CD4-positive, alpha-beta T cell treated with Interleukin-15 for 4 hours (primary cell): ENCODE measurements around the gene GPR156.
"Not testable (repeated sequence)": the region's sequence is repeated elsewhere in the genome, so short reads cannot be mapped to it uniquely, and the experiment has no call there.

Experiments used
- DNase-seq: peaks from one replicate; pipeline ENCODE4 v3.0.0-alpha.2; 2020; ENCODE audit warnings: low spot score

The GPR156 gene

DNA sequence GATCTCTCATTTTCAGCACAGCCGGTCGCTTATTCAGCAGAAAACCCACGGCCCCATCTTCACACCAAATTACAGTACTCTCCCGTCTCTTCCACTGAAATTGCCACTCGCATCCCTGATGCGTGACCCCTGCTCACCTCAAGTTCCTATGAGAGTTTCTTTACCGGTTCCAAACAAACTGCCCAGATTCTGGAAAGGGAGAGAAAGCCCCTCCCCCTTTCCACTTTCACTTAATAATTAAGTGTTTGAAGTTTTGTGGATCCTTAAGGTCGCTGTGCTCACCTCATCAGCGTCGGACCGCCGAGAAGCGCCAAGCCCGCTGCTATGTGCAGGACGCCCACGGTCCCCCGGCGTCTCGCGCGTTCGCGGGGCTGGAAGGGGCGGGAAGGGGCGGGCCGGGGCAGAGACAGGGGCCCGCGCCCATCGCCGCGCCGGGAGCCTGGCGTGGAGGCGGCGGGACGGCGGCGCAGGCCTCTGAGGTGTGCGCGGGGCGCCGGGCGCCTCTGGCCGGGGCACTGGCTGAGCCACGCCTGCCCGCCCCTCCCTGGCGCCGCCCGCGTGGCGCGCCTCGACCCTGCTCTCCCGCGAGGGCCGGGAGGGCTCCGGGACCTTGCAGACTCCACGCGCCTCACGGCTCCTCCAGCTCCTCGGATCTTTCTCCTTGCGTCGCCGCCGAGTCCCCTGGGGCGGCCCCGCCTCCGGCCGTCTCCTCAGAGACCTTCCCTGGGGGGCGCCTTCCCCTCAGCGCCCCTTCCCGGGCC, at the start of gene GPR156:
GPR156 (minus strand) TSS at position 476 of the 761 bp plus-strand sequence. CDS start 41,124 bp downstream, outside the sequence.
- no peak for DNase-seq

DNA sequence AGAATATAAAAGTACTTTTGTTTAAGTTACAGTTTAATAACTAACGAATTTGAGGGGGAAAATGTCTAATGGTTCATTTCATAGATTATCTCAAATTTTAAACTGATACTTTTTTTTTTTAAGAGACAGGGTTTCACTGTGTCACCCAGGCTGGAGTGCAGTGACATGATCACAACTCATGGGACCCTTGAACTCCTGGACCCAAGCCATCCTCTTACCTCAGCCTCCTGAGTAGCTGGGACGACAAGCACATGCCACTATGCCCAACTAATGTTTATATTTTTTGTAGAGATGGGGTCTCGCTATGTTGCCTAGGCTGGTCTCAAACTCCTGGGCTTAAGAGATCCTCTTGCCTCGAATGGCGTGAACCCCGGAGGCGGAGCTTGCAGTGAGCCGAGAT, 47.6 kb upstream of the GPR156 start:
- DNase-seq, result no peak

DNA sequence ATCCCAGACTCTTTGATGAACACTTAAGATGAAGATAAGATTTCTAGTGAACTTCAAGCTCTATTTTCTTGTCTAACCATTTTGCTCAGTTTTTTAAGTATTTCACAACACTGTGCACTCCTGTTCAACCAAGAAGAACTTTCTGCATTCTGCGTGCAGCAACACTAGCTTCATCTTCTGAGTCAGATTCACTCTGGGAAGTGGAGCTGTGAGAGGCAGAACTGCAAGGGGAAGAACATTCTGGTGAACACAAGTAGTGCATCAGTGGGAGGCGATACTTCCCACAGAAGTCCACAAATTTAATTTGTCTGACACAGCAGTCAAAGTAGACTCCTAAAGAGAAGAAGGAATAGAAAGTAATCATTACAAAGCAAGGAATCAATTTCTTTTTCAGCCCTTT, 46.1 kb upstream of the GPR156 start:
- no peak for DNase-seq

DNA sequence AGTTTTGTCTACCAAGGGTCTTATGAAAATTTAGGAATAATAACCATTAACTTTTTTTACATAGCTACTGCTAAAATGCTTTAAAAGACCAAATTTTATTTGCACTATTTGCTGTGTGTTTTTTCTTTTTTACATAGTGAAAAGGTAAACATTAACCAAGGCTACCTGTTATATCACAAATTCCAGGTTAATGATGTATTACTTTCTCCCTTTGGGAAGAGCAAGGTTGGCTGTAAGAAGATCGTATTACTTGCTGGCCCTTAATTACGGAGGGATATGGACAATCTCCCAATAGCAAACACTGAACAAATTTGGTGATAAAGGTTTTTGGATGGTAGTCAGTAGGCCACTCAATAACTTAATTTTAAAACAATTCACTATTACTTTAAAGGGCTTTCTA, 41.8 kb upstream of the GPR156 start:
- no peak for DNase-seq

DNA sequence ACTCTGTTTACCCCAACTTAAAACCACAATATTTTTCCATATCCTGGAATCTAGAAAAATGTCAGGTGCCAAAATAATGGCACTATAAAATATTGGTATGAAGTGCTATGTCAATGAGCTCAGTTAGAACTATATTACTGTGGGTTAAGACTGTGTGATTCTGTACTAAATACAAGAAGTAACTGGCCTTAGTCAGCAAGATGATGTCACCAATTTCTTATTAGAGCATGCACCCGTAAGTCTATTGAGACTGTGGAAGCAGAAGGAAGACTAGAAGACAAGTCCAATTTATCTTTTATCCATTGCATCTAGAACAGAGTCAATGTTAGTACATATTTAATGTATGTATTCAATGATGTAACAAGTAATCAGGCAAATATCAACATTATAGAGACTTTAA, 39.2 kb upstream of the GPR156 start:
- no peak for DNase-seq

DNA sequence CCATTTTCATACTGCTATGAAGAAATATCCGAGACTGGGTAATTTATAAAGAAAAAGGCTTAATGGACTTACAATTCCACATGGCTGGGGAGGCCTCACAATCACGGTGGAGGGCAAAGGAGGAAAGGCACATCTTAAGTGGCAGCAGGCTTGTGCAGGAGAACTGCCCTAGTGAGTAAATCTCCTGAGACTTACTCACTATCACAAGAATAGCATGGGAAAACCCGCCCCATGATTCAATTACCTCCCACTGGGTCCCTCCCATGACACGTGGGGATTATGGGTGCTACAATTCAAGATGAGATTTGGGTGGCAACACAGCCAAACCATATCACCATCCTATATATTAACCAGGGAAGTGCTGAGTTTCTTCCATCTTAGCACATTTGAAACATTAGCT, 38.7 kb upstream of the GPR156 start:
- DNase-seq, result not testable (repeated sequence)

DNA sequence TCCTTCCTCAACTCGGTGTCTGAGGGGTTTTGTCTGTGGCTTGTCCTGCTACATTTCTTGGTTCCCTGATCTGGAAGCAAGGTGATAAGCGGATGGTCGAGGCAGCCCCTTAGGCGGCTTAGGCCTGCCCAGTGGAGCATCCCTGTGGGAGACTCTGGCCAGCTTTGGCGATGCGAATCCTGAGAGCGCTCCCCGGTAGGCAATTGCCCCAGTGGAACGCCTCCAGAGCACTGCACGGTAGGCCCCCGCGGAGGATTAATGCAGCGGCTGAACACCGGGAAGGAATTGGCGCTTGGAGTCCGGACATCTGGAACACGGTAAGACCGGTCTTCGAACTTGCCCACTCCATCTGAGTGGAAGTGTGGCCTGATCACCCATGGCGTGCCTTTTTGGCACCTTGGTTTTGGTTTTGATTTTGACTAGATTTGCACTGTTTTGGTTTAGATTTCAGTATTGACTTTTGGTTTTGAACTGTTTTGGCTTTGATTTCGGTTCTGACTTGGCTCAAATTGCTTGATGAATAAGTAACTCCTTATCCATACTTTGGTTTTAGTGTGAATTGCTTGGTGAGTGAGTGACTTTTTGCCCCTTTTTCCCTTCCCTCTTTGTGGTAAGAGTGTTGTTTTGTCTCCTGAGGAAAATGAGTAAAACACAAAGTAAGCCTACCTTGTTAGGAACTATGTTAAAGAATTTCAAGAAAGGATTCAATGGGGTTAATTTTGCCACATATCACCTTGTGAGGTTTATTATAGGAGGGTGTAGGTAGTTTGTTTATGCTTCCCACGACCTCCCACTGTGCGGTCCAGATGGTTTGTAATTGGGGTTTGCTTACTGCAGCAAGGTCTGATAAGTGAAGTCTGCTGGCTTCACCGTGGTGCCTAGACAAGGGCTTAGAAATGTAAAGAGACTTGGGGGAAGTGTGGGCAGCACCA, 27.1 kb upstream of the GPR156 start:
- no peak for DNase-seq

DNA sequence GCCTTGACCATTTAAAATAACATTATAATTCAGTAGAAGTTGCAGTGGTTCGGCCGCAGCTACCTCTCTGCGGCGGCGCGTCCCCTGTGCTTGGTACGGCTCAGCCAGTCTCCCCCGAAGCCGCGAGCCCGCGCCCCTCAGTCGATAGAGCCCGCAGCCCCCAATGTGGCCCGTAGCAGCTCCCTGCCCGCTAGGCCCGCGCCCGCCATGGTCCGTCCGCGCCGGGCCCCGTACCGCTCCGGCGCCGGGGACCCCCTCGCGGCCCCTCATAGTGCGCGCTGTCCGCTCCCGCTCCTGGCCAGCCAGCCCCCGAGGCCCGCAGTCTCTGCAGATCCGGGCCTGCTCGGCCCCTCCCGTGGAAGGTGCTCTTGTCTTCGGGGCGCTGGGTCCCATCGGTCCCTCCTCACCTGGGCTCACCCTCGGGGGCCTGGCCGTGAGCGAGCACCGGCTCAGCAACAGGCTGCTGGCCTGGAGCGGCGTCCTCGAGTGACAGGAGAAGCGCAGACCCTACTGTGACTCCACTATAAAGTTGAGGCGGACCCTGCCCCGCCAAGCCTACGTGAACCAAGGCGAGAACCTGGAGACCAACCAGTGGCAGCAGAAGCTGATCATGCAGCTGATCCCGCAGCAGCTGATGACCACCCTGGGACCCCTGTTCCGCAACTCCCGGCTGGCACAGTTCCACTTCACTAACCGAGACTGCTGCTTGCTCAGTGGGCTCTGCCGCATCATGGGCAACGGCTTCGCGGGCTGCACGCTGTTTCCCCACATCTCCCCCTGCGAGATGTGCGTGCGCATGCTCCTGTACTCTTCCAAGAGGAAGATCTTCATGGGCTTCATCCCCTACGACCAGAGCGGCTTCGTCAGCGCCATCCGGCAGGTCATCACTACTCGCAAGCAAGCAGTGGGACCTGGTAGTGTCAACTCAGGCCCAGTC, 21.8 kb upstream of the GPR156 start:
- DNase-seq, result no peak

DNA sequence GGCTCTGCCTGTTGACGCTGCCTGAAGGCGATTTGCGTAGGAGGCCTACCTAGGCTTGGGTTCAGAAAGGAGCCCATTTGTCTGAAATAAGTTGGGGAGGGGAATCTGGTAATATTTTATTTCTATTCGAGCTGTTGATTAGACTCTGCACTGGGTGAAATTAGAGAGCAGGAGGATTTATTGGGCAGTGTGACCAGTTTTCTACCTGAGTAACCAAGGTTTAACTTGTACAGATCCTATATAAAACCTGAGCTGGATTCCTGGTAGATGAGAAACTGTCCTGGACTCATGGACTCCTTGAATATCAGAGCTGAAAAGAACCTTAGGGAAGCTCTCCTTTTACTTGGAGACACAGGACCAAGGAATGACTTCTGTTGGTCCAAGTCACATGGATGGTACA, 19.6 kb upstream of the GPR156 start:
- DNase-seq, result no peak

DNA sequence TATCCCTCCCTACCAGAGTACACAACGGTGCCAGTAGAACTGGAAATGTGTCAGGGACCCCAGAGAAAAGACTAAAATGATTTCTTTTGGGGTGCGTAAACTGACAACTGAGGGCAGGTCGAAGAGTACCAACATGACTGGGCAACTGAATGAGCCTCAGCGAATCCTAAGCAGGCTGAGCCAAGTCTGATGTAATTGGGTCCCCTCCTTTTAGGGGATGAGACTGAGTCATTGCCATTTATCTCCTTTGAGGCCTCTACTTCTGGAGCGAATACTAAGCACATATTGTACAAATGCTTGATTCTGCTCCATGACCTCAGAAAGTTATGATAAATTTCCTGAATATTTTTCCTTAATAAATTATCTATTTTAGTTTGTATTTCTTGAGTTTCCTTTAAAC, 17.3 kb upstream of the GPR156 start:
- DNase-seq, result no peak

DNA sequence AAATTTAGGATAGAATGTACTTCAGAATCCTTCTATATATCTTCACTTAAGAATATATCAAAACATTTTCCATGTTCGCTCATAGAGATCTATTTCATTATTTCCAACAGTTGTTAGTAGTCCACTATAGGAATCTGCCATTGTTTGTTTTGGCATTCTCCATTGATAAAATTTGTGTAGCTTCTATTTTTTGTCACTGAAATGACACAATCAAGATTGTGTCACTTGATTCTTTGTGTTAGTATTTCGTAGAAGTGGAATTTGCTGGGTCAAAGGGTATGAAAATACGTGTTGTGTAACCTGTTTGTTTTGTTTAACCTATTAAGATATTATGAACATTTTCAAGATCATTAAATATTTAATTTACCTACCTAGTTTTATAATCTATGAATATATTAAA, 15.9 kb upstream of the GPR156 start:
- no peak for DNase-seq

DNA sequence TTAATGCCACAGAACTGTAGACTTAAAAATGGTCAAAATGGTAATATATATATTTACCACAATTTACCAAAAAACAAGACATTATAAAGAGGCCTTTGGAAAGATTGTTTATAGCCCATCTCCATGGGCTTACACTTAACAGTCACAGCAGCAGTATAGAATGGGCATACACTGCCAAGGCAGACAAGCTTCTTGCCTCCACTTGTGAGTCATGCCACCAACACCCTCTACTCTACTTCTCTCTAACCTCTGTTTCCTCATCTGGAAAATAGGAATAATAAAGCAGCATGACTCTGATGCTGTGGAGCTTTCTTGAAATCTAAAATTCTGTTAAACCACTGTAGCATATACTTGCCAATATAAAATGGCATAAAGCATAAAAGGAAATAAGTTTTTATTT, 14.4 kb upstream of the GPR156 start:
- DNase-seq, result no peak

DNA sequence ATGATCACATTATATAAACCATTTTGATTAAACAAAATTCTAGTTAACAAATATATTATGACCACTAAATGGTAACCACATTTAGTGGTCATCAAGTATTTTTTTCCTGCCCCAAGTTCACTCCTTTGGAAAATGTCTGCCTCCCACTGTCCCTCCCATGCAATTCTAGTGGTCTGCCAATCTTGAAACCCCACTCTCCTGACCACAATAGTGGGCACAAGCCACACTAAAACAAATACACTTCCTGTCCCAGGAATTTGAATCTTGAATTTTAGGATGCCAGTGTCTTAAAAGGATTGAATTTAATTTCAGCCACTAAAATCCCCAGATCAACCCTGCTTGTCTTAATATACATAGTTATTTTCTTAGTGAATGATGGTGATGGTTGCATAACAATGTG, 14.0 kb upstream of the GPR156 start:
- DNase-seq, result no peak

DNA sequence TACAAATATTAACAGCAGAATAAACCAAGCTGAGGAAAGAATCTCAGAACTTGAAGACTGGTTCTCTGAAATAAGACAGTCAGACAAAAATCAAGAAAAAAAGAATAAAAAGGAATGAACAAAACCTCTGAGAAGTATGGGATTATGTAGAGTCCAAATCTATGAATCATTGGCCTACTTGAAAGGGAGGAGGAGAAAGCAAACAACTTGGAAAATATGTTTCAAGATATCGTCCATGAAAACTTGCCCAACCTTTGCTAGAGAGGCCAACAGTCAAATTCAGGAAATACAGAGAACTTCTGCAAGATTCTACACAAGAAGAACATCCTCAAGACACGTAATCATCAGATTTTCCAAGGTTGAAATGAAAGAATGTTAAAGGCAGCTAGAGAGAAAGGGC, 6.5 kb upstream of the GPR156 start:
- DNase-seq, result not testable (repeated sequence)

DNA sequence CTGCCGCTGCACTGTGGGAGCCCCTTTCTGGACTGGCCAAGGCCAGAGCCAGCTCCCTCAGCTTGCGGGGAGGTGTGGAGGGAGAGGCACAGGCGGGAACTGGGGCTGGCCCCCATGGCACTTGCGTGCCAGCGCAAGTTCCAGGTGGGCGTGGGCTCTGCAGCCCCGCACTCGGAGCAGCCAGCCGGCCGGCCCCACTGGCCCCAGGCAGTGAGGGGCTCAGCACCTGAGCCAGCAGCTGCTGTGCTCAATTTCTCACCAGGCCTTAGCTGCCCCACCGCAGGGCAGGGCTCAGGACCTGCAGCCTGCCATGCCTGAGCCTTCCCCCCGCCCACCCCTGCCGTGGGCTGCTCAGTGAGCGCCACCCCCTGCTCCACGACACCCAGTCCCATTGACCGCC, 4.6 kb upstream of the GPR156 start:
- DNase-seq, result no peak

DNA sequence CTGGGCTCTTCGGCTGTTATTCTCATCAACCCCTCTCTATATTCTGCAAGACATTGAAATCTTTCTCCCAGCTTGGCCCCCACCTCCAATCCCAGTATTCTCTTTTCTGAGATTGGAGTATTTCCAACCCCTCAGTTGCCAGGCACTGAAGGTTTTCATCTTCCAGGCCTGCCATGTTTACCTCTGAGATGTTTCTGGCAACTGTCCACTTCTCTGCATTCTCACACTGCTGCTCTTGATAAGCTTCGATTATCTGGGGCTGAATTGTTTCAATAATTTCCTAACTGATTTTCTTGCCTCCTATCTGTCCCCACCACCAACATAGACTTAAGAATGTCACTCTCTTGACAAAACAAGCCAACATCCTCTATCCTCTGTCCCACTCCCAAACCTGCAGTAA, 1.4 kb upstream of the GPR156 start:
- DNase-seq, result no peak

DNA sequence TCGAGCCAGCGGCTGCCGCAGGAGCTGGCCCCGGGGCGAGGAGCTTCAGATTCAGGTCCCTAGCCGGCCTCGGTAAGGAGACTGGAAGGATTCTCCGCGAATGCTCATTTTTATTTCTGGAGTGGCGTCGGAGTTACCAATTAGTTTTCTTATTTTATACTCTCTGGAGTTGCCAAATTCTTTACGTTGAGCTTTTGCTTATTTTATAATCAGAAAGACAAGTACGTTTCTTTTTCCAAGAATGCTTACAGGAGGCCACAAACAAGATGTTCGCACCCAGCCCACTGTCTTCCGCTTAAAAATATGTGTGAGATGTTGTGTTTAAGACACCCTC, 453 bp upstream of the GPR156 start:
- no peak for DNase-seq

DNA sequence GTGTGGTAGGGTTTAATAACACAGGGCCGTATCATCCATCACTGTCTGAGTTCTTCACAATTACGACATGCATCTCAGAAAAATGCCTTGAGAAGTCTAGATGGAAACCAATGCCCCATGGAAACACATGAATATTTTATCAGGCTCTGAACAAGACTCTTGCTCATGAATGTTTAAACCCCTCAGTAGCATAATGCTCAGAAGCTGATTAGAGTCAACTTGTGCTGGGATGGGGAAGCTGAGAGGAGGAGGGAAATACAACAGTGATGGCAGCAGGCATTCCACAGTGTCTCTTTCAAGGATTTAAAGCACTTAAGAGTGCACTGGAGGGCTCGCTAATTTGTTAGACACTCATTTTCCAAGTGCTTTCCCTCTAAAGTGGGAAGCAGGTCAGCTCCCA, 3.8 kb downstream of the GPR156 start:
- no peak for DNase-seq

DNA sequence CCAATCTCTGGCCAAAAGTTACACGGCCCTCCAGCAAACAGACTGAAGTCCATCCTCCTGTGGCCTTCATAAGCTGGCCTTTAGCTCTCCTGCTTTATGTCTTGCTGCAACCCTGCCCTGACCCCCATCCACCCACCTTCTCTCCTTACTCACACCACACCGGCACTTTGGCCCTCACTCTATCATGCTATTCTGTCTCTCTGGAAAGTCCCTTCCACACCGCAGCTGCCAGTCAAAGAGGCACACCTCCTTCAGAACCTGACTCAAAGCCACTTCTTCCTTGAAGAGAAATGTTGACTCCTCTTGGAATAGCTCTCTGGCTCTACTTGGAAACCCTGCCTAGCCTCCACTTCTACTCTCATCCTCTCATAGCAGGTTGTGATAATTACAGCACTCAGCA, 4.5 kb downstream of the GPR156 start:
- DNase-seq, result no peak

DNA sequence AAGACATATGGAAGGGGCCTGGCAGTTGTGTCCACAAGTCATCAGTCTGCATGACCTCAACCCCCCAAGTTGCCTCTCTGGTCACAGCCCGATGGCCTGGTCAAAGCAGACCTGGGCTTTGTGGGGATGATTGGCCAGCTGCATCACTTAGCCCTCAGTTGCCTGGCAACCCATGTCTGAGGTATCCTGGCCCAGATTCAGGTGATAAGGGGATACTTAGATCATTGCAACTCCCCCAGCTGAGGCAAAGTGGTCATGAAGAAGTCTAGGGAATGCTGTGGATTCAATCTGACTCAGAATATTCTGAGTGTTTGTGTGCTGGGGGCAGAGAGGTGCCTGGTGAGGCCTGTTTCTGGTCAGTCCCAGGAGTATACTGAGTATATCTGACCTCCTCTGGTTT, 5.0 kb downstream of the GPR156 start:
- no peak for DNase-seq

DNA sequence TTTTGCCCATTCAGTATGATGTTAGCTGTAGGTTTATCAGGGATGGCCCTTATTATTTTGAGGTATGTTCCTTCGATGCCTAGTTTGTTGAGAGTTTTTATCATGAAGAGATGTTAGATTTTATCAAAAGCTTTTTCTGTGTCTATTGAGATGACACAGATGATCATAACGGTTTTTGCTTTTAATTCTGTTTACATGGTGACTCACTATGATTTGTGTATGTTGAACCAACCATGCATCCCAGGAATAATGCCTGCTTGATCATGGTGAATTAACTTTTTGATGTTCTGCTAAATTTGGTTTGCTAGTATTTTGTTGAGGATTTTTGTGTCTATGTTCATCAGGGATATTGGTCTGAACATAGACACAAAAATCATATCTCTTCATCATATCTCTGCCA, 8.3 kb downstream of the GPR156 start:
- DNase-seq, result no peak

DNA sequence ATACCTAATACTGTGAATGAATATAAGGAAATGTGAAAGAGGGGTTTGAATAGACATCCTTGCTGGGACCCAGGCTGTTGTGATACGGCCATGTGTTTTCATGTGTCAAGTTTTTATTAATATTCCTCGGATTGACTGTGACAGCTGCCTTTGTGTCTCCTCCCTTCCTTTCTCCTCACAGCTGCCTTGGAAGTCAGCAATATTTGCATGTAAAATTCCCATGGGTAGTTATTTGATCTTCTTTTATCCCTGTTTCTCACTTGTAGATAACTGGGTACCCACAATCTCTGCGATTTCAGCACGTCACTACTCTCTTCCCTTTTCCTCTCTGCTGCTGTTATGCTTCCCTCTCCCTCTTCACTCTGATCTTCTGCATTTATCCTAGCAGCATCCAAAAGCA, 9.4 kb downstream of the GPR156 start:
- no peak for DNase-seq
